HL-60/S4 (cell line): Measurements from ENCODE around the gene PRND.
"Not testable (repeated sequence)": the region's sequence is repeated elsewhere in the genome, so short reads cannot be mapped to it uniquely, and the experiment has no call there.

ENCODE experiments used
- in situ Hi-C: fragments of 300-500 bp; cut with MboI; formaldehyde crosslinking; loops from 2 replicates; pipeline ENCODE4 v1.14.3; 2022; ENCODE audit warnings: low sequenced_read_pairs

The PRND gene

DNA sequence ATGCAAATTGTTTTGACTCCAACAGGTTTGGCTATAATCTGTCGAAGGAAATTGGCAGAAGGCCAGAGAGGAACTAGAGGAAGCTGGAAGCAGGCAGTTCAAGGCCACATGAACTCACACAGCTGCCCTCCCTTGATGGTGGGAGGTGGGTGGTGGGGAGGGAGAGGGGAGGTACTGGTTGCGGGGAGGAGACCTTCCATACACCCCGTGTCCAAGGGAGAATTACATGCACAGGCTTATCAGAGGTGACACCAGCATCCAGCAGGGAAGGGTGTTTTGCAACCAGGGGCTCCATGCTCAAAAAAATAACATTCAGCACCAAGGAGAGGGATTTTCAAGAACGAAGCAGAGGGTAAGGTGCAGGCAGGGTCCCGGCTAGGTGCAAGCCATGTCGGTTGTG, 9.1 kb downstream of the PRND start:
- in situ Hi-C loops = loop anchor here (25.0 kb wide), 1 partner anchor 482 kb away; no protein-coding TSS in a partner anchor

GRCh38 chr20:4736875-4737274, 15.2 kb downstream of the PRND start:
- in situ Hi-C loops = loop anchor here (25.0 kb wide), 1 partner anchor 475 kb away; no protein-coding TSS in a partner anchor

DNA sequence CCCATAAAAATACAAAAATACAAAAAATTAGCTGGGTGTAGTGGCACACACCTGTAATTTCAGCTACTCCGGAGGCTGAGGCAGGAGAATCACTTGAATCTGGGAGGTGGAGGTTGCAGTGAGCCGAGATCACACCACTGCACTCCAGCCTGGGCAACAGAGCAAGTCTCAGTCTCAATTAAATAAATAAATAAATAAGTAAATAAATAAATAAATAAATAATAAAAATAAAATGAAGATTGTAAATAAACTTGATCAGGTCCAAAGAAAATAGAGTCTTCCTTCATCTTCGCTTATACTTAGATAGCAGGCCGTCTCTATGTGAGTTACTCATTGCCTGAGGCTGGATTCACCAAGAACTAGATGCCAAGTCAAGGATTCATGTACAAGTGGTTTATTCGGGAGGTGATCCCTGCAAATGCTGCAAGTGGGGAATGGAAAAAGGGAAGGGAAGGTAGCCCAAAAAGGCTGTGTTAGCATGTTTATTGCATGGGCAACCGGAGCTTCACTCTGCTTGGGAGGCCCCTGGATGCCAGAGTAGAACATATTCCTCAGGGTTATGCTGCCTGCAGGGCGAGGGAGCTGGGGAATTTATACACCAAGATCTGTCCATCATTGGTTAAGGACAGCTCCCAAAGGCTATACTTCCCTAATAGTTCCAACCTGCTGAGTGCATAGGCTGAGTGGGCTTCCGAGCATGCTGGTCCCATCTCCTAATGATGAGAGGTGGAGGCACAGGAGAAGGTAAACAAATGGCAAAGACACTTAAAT, 16.3 kb downstream of the PRND start:
- in situ Hi-C loops = loop anchor here (25.0 kb wide), 1 partner anchor 474 kb away; no protein-coding TSS in a partner anchor

DNA sequence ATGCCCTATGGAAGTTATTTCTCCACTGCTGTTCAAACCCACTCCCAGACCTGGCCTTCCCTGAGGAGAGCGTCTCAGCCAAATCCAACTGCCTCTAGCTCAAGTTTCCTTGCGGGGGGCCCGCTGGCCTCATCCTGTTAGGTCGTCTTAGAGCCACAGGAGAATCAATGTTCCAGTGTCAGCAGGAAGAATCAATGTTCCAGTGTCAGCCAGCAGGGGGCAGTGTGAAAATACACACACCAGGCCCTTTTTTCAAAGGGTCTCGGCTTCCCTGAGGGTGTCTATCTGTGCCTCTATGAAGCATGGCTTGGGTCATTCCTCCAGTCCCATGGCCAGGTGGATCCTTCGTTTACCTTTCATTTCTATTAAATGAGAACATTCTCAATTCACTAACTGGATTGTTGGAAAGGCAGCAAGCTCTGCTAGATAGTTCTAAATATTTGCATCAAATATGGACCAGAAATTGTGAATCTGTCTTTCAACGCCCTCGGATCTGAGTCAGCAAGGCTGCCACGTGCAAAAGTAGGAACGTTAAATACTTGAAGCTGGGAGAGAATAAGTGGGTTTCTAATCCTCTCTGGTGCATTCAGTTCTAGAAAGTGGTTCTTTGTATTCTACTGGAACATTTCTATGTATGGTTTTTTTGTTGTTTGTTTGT, 19.2 kb downstream of the PRND start:
- in situ Hi-C loops = loop anchor here (25.0 kb wide), 1 partner anchor 471 kb away; no protein-coding TSS in a partner anchor

GRCh38 chr20:4748847-4749246, 27.1 kb downstream of the PRND start:
- in situ Hi-C loops = loop anchor here (25.0 kb wide), 1 partner anchor 463 kb away; no protein-coding TSS in a partner anchor

- in situ Hi-C loops = loop anchor here (25.0 kb wide), 1 partner anchor 463 kb away; no protein-coding TSS in a partner anchor
Measured at GRCh38 chr20:4749326-4749725, 27.6 kb downstream of the PRND start.

DNA sequence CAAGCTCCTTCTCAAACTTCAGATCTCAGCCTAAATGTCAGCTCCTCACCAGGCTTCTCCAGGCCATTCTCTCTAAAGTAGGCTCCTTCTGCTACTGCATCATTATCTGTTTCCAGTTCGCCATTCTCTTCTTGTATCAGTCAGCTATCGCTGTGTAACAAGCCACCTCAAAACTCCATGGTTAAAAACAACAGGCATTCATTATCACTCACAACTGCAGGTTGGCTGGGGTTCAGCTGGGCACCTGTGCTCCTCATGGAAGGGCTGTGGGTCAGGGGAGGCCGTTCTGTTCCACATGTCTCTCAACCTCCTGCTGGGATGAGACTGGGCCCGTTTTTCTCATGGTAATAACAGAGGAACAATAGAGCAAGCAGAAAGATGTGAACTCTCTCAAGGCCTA, 28.7 kb downstream of the PRND start:
- in situ Hi-C loops = no loop called here

DNA sequence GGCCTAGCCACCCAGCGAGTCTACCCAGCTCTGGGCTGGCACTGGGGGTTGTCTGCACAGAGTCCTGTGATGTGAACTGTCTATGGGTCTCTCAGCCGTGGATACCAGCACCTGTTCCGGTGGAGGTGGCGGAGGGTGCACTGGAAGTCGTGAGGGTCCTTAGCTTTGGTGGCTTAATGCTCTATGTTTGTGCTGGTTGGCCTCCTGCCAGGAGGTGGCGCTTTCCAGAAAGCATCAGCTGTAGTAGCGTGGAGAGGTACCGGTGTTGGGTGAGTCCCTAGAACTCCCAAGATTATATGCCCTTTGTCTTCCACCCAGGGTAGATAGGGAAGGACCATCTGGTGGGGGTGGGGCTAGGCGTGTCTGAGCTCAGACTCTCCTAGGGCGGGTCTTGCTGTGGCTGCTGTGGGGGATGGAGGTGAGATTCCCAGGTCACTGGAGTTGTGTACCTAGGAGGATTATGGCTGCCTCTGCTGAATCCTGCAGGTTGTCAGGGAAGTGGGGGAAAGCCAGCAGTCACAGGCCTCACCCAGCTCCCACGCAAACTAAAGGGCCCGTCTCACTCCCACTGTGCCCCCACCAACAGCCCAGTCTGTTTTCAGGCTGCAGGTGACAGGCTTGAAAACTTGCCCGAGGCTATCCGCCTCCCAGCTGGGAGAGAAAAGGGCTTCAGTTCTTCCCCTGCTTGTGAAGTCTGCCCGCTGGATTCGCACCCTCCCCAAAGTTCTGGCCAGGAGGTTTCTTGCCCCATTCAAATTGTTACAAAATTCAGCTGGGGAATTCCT, 37.6 kb downstream of the PRND start:
- in situ Hi-C loops = not testable (repeated sequence)

DNA sequence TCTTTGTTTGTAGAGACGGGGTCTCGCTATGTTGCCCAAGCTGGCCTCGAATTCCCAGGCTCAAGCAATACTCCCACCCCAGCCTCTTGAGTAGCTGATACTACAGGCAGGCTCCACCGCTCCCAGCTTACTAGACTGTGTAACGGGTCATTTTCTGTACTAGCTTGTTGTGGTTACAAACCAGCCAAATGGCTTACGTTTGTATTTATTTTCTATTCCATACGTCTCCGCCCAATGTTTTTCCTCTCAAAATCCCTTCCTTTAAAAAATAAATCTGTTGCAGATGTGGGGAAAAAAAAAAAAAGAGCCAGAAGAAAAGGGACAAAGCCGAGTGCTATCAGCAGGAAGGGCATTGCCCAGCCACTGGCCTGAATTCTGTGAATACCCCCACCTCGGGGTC, 41.6 kb downstream of the PRND start:
- in situ Hi-C loops = no loop called here

DNA sequence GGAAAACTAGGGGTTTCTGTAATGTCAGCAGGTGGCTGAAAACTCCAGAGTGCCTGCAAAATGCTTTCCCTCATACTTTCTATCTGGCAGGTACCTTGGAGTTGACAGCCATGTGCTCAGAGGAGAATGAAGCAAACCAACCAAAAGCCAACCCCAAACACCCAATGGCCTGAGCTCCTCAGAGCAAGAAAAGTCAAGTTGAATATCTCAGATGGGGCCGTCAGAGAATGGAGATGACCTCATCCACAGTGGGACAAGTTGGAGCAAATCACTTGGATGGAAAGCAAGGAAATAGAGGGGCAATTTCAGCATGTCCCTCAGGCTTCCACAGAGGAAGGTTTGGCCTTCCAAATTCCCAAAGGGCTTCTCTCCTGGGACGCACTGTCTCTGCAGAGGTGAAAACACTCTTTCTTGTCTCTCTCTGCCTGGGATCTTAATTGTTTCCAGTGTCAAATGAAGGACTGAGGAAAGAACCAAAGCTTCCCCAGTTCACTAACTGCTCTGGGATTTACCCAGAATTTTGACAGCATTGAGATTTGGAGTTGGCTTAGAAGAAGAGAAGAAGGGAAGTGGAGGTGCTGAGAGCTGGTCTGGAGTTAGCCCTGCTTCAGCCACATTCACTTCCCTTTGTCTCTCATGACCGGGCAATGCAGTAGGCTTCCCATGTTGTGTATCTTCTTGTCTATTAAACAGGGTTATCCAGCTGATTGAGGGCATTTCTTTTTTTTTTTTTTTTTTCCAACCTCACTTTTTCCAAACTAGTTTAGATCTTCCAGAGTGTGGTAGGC, 42.2 kb downstream of the PRND start:
- in situ Hi-C loops = no loop called here

- in situ Hi-C loops = no loop called here
Measured at GRCh38 chr20:4764805-4765204, 43.1 kb downstream of the PRND start.

DNA sequence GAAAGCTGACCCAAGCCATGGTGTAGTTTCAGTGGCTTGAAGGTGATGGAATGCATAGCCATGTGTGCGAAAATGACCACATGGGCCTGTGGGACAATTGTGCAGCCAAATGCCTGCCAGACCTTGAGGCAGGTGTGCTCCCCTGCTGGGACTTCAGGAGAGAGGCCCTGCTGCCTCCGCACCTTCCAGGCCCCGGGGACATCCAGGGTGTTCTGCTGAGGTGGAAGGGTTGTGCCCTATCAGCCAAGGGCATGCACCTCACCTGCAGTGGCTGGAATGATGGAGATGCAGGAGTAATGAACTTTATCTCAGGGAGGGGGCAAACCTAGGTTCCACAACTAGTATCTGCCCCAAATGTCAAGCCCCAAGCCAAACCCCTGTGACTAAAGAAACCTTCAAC, 44.0 kb downstream of the PRND start:
- in situ Hi-C loops = no loop called here

GRCh38 chr20:4766631-4767030, 44.9 kb downstream of the PRND start:
- in situ Hi-C loops = no loop called here

GRCh38 chr20:4767084-4767483, 45.4 kb downstream of the PRND start:
- in situ Hi-C loops = no loop called here

GRCh38 chr20:4769328-4769727, 47.6 kb downstream of the PRND start:
- in situ Hi-C loops = no loop called here

- in situ Hi-C loops = no loop called here
Measured at GRCh38 chr20:4770026-4770425, 48.3 kb downstream of the PRND start.

GRCh38 chr20:4771004-4771403, 49.3 kb downstream of the PRND start:
- in situ Hi-C loops = no loop called here

DNA sequence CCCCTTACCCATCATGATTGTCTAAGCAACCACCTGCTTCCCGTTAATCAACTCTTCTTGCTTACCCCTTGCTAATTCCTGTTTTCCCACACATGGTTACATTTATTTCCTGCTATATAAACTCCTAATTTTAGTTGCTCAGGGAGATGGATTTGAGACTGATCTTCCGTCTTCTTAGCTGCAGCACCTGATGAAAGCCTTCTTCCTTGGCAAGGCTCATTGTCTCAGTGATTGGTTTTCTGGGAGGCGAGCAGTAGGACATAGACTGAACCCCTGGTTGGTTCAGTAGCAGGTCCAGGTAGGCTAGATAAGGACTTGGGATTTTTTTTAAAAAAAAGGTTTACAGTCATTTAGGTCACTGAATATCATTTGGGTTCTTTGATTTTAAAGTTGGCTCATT, 50.4 kb downstream of the PRND start:
- in situ Hi-C loops = no loop called here

DNA sequence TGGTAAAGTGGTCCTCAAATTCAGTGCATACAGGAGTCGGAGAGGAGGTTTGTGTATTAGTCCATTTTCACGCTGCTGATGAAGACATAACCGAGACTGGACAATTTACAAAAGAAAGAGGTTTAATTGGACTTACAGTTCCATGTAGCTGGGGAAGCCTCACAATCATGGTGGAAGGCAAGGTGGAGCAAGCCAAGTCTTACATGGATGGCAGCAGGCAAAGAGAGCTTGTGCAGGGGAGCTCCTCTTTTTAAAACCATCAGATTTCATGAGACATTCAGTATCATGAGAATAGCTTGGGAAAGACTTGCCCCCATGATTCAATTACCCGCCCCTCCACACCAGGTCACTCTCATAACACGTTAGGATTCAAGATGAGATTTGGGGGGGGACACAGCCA, 51.3 kb downstream of the PRND start:
- in situ Hi-C loops = not testable (repeated sequence)

DNA sequence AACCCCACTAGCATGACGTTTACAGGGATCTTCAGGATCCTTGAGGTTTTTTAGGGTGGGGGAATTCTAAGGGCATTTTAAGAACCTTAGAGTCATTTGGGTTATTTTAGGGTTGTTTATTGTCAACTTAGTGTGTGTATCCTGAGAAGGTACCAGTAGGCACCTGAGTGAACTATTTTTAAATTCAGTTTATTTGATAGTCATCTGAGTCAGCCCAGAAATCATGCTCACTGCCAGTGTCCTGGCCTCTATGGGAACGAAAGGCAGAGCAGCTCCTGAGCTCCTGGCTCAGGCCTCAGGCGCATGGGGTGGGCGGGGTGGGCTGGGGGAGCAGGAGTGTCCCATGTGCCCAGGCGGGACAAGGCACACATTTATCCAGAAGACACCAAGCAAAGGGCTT, 52.0 kb downstream of the PRND start:
- in situ Hi-C loops = no loop called here

DNA sequence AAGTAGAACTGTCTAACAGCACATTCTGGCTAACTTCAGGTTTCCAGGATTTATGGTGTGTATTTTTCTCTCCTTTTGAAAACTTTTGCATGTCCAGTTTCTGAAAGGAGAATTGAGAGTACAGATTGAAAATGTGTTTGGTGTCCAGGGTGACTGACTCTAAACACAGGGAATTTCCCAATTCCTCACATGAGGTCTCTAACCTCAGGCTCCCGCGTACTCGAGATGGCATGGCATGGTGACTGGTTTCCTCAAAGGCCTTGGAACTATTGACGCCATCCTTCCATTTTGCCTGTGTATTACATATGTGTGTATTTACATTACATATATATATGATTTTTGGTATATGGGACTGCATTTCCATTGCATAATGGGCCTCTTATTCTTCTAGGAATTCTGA, 52.5 kb downstream of the PRND start:
- in situ Hi-C loops = no loop called here
